SK-N-MC (cell line): ENCODE measurements around the gene BTBD1.

Source experiments
- EZH2 ChIP-seq: fragments of 200-600 bp; sonication (generic); IDR thresholded peaks from one replicate; pipeline ENCODE4 v1.6.1; 2017; ENCODE audit warnings: antibody characterized with exemption
- FOXP2 ChIP-seq: optimal IDR thresholded peaks from 2 replicates; pipeline ENCODE3; 2011; ENCODE audit warnings: mild to moderate bottlenecking, moderate library complexity; ENCODE audit not compliant: insufficient read depth; ENCODE audit errors: extremely low read length, control extremely low read depth
- POLR2AphosphoS5 ChIP-seq: IDR thresholded peaks from 2 replicates; pipeline ENCODE4 v1.6.1; 2012; ENCODE audit warnings: mild to moderate bottlenecking, low read depth, low read length, borderline replicate concordance

DNA sequence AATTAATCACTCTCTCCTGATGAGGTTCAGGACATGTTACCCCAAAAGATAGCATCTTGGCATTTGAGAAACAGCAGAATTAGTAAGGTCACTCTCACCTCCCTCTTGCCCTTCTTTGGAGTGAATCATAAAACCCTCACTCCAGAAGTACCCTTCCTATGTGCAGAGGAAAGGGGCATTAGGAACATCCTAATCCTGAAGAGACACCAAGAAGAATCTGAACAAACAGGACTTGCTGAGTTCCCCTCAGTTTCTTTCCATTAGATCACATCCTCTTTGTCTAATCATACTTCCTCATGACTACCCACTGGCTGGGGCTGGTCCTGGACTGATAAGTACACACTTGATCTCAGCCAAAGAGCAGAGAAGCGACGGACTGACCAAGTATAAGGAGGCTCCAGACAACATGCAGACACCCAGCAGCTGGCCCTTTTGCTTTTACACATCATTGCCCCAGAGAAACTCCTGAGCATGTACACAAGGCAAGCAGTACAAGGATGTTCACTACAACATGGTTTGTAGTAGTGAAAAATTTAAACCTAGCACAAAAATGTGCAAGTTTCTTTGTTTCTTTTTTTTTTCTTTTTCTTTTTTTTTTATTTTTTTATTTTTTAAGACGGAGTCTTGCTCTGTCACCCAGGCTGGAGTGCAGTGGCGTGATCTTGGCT is 25.4 kb upstream of the BTBD1 start:
- TF ChIP-seq EZH2, result no peak
- TF ChIP-seq POLR2AphosphoS5, result no peak
- no peak for TF ChIP-seq FOXP2
